Measurements from ENCODE around the gene METTL17.
"Not testable (repeated sequence)": the region's sequence is repeated elsewhere in the genome, so short reads cannot be mapped to it uniquely, and the experiment has no call there.

The METTL17 gene, protein sequence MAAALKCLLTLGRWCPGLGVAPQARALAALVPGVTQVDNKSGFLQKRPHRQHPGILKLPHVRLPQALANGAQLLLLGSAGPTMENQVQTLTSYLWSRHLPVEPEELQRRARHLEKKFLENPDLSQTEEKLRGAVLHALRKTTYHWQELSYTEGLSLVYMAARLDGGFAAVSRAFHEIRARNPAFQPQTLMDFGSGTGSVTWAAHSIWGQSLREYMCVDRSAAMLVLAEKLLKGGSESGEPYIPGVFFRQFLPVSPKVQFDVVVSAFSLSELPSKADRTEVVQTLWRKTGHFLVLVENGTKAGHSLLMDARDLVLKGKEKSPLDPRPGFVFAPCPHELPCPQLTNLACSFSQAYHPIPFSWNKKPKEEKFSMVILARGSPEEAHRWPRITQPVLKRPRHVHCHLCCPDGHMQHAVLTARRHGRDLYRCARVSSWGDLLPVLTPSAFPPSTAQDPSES

DNA sequence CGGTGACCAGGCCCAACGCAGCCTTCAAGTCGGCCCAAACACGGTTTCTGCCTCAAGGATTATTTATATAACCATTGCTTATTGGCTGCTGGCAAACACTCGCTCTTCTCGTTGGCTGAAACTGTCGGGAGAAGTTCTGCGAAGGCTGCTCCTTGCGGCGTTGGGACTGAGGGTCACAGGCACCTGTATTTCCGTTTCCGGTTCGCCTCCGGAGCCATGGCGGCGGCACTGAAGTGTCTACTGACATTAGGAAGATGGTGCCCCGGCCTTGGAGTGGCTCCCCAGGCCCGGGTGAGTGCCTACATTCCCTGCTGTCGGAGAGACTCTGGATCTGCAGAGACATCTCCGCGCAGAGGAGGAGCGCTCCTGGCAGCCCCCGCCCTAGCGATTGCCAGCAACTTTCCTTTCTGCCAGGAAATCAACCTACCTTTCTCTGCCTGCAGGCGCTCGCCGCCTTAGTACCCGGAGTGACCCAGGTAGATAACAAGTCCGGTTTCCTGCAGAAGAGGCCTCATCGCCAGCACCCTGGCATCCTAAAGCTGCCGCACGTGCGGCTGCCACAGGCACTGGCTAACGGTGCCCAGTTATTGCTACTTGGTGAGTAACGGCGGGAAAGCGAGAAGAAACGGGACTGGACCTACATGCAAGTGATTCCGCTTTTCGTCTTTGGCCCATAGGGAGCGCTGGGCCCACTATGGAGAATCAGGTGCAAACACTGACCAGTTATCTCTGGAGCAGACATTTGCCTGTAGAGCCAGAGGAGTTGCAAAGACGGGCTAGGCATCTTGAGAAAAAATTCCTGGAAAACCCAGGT lies at the start of gene METTL17:
TSS of gene METTL17 (plus strand) at position 194 of the 814 bp plus-strand sequence. CDS start at position 217, 23 bp downstream.
- DNase-seq = peak; percentile 90

DNA sequence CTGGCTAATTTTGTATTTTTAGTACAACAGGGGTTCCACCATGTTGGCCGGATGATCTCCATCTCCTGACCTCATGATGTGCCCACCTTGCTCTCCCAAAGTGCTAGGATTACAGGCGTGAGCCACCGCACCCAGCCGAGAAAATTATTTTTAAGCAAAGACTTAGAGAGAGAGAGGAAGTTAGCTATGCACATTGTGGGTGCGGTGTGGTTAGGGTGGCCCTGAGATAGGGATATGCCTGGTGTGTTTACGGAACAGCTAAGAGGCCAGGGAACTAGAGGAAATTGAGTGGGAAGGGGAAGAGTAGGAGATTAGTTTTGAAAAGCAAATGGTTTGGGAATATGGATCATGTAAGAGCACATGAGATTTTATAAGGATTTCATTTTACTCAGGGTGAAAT lies 44.6 kb upstream of the METTL17 start:
- DNase-seq = not testable (repeated sequence)

DNA sequence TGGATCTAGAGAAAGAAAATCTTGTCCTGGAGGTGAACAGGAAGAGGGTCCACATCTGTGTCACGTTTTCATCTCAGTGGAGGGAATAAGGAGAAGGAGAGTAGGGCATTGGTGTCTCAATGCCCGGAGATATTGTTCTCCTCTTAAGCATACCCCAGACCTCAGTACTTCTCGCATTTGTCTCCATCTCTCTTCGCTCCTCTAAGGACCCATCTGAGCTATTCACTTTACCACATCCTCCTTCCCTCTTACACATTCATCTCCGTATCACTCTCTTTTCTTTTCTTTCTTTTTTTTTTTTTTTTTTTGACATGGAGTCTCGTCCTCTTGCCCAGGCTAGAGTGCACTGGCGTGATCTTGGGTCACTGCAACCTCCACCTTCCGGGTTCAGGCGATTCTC lies 43.1 kb upstream of the METTL17 start:
- DNase-seq = not testable (repeated sequence)

DNA sequence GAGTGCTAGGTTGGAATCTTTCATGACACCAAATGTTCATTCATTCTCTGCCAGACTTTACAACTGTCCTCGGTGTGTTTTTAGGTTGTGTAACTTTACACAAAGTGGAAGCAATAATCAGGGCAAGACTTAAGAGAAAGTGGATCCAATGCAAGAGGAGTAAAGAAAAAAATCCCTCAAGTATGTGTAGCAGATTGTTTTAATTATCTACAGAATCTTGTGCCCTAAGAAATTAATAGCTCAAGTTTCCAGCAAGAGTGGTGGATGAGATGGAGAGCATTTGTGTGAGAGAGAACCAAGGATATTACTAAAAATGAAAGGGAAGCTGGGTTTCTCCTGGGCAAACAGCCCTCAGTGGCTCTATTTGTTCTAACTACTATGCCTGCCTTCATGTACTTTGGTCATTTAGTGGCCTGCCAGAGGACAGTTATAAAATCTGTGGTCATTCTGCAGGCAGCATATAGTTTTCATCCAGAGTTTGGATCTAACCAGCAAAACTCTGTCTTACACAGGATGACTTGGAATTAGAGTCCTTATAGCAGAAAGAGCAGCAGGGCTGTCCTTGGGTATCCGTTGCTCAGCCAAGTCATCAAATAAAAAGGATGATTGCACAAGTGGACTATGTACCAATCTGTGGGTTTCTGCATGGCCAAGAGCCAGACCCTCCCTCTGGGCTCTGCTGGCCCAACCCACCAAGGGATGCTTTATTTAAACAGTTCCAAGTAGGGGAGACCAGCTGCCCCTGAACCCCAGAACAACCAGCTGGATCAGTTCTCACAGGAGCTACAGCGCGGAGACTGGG lies 34.8 kb upstream of the METTL17 start, which contains the start of gene RNASE2:
TSS of gene RNASE2 (plus strand) at position 752 of the 802 bp plus-strand sequence. CDS start 285 bp downstream, outside the sequence.
- DNase-seq = not testable (repeated sequence)

DNA sequence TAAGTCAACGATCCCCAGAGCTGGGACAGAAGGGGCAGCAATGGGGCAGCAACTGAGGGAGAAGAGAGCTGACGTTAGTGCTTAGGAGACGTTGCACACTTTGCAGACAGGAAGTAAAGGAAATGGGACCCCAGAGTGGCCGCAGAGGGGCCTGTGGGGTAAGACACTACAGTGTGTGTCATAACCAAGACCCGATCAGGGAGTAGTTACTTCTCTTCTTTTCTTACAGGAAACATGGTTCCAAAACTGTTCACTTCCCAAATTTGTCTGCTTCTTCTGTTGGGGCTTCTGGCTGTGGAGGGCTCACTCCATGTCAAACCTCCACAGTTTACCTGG lies 34.3 kb upstream of the METTL17 start:
- not testable (repeated sequence) for DNase-seq

DNA sequence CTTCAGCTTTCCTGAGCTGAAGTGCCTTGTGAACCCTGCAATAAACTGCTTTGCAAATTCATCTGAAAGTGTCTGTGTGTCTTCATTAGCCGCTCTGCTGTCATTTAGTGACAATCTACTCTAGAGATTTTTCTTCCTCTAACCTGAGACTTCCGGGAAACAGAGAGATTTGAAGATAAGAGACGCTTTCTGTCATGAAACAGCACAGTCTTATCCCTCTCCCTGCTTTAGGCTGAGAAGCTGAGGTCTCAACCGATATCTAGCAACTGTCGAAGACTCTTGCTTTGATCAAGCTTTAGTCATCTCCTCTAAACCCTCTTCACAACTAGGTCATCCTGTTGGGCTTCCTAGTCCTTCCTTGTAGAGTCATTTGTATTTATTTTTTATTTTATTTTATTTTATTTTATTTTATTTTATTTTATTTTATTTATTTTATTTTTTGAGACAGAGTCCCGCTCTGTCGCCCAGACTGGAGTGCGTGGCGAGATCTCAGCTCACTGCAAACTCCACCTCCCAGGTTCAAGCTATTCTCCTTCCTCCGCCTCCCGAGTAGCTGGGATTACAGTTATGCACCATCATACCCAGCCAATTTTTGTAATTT lies 33.3 kb upstream of the METTL17 start:
- DNase-seq = no peak

DNA sequence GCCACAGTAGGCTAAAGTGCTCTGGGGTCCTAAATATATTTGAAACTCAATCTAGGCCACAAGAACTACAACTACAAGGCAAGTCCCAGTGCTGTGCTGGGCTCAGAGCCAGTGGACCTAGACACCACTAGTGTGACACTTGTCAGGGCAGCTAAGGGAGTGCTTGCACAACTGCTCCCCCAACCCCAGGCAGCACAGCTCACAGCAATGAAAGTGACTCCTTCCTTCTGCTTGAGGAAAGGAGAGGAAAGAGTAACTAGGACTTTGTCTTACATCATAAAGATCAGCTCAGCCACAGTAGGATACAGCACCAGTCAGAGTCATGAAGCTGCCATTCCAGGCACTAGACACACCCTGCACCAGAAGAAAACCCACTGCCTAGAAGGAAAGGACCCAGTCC lies 30.8 kb upstream of the METTL17 start:
- not testable (repeated sequence) for DNase-seq

DNA sequence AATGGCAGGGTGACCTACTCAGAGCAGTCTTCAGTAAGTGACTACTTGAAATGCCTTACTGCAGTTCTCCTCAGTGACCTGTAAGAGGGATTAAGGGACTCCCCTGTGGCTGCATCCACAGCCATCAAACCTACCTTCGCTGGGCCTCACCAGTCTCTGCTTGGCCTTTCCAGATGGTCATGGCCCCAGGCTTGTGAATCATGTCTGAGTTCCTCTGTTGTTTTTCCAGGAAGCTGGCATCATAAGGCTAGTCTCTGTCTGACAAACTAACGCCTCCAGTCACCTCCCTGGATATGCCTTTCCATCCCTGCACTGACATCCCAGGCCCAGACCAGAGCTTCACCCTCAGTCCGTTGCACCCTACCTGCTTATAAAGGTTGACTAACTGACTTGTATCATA lies 20.4 kb upstream of the METTL17 start:
- no peak for DNase-seq

DNA sequence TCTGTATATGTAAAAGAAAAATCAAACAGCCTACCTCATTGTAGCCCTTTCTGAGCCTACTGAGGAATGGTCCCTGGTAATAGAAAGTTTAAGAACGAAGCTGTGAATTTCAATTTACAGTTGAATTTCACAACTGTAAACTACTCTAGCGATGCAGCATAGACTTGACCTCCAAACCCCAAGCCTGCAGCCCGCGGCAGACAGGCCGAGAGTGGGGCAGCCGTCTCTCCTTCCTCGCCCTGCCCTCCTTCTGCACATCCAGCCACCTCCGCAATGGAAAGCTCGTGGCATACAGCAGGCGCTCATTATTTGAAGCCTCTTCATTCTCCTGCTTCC lies 19.2 kb upstream of the METTL17 start:
- no peak for DNase-seq

DNA sequence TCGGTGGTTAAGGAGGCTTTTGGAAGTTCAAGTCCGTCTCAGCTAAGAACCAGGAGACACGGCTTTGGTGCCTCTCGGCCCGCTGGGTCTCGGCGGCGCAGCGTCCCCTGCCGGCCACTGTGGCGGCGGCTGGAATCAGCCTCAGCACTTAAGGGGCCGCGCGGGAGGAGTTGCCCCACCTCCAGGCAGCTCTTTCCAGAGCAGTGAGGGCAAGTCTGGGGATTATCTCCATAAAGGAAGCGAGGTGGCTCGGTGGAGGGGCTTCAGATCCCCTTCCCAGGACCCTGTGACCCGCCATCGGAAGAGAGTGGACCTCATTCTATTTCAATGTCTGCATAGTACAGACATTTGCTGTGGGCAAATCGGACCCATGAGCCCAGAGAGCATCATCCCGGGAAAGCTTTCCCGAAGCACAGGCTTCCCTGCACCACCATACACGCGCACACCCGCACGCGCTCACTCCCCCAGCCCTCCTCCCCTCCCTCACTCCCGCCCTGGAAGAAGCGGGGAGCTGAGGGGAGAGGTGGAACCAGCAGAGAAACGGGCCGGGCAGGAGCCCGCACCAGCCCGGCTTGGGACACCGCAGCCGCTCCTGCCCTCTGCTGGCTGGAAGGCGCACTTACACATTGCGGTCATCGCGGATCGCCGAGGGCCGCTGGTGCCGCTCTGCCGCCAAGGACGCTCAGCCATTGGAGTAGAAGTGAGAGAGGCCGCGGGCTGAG lies 18.6 kb upstream of the METTL17 start:
- DNase-seq = peak; percentile 36

DNA sequence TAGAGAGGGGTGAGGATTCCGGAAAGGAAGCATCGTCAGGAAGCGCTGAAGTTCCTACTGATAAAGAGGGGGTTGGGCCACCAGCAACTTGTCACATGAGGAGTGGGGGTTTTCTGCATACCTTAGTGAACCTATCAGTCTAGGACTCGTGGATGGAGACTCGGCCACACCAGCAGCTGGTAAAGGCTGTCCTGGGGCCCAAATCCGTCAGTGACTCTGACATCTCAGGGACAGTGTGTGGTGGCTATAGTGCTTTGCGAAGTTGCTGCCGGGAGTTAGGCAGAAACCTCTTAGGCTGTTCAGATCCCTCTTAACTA lies 18.1 kb upstream of the METTL17 start:
- DNase-seq = no peak

DNA sequence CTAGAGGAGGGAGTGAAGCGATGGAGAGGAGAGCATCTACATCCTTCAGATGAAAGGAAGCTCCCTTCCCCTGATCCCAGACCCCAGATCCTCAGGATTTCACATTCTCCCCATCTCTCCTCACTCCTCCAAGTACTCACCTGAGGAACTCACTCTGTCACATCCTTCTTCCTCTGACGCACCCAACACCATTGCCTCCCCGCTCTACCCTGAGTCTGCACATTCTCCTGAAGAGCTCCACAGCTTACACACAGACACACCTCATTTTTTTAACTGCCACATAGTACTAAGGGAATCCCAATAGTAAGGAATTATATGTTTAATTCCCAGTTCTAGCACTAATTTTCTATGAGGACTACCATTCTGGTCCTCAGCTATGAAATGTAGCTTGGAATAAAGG lies 16.3 kb upstream of the METTL17 start:
- DNase-seq = no peak

DNA sequence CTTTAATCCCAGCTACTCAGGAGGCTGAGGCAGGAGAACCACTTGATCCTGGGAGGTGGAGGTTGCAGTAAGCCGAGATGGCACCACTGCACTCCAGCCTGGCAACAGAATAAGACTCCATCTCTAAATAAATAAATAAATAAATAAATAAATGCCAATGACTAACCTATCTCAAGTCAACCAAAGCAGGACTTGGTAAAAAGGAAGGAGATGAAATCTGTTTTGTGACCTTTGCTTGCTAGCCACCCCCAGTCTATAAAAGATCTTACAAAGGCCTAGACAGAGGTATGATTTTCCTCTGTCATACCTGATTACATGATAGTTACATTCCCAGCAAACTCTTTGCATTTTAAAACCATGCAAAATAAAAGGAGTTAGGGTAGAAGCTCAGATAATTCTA lies 13.5 kb upstream of the METTL17 start:
- DNase-seq = no peak

DNA sequence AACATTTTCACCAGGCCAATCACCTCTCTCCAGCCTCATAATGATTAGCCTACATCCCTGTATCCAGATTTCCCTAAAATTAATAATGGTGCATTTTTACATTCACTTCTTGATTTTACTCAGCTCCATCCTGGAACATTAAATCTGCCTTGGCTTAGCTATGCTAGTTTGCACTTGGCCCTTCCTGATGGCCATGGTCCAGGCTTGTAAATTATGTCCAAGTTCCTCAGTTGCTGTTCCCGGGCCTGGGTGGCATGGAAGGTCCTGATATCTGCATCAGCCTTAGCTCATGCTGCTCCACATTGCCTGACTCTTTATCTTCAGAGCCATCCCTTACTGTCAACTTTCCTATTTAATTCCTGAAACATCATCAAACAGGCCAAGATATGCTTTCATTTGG lies 11.1 kb upstream of the METTL17 start:
- DNase-seq = no peak

DNA sequence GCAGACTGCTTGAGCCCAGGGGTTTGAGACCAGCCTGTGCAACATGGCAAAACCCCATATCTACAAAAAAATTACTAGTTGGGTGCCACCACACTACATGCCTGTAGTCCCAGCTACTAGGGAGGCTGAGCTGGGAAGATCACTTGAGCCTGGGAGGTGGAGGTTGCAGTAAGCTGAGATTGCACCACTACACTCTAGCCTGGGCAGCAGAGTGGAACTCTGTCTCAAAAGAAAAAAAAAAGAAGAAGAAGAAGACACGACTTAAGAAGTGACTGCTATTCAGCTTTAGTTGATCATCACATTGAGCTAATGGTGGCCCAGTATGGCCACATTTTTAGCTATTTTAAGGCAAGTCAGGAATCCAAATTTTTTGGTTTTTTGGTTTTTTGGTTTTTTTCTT lies 8.9 kb upstream of the METTL17 start:
- DNase-seq = no peak

DNA sequence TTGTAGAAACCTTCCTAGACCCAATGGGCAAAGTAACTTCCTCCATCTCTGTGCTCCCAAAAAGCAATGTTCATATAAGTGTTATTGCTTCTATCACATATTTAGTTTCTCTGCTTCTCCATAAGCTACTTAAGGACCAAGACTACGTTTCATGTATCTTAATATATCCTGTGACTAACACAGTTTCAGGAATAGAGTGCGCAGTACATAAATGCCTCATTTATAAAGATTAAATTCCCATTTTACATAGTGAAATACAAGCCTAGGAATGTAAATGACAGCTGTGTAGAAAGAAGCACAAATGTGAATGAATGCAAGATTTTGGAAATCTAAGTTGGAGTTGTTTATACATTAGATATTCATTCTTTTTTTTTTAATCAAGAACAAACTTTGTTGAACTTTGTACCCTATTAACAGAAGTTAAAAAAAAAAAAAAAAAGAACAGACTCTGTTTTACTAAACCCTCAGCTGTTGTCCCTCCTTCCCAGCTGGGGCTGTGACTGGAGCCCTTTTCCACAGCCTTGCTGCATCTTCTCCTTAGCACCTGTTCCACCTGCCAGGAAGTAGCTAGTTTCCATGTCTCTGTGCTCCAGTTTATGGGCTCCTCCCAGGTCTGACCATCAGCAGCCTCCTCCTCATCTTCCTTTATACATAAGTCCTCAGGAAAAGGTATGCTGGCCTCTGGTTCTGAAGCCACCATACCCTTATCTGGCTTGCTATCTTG lies 7.0 kb upstream of the METTL17 start:
- no peak for DNase-seq

DNA sequence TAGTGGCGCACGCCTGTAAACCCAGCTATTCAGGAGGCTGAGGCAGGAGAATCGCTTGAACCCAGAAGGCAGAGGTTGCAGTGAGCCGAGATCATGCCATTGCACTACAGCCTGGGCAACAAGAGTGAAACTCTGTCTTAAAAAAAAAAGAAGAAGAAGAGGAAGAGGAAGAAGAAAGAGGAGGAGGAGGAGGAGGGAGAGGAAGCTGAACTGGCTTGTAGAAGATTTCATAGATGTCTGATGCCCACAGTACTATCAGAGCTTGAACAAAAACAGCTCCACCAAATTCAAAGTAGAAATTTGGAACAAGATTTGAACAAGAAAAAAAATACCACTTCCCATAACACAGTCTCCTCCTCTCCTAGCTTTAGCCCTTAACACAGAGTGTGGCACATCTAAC lies 4.1 kb upstream of the METTL17 start:
- DNase-seq = not testable (repeated sequence)

DNA sequence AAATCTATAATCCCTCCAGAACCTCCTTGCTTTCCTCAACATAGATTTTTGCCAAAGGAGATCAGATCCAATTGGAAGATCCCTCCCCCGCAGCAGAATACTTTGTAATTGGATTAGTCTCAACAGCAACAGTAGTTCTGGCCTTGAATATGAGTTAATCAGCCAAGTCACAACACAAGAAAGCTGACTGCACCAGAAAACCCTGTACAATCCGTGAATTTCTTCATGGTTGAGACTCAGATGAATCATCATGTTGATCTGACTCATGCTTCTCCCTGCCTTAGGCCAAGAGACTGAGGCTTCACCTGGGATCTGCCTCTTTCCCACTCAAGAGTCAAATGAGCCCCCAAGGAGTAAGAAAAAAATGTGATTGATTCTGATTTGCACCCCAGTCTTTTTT lies 3.0 kb upstream of the METTL17 start:
- DNase-seq = no peak

DNA sequence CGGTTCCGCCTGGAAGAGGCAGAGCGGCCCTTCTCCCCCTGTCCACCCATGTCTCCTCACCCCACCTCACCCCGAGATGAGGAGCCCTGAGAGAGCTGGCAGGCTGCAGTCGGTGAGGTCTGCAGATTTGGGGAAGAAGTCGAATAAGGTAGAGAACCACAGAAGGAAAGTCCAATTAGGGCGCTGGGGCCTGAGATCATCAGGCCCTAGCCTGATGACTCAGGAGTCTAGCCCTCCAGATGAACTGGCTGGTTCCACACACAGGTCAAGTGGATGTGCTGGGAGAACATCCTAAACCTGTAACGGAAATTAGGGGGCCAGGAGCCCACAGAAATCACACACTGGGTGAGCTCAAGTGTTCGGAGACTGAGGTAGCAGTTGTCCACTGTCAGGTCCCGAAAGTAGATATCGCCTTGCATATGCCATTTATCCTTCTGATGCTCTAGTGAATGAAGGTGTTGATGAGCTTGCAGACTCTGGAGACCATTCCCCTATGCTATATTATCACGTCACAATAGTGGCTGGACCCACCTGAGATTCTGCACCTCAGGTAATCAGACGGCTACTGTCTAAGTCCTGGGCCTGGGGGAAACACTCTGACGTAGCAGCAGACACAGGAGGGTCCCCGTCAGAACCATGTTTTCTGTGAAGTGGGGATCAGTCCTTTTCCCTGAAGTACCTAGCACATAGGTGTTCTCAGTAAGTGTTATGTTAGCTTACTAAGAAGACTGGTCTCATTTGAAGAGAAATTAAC lies 886 bp upstream of the METTL17 start:
- DNase-seq = no peak

DNA sequence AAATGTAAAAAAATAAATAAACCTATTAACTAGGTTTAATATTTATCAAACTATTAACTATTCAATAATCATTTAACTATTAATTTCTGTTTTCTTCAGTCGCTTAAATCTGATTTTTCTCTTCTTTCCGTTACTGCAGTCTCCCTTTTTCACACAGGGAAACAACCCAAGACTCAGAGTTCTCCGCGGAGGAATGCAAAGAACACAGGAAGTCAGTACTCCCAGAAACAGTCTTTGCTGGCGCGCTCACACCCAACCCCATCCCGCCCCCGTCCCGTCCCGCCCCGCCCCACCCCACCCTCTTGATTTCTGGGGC lies 351 bp upstream of the METTL17 start:
- no peak for DNase-seq

DNA sequence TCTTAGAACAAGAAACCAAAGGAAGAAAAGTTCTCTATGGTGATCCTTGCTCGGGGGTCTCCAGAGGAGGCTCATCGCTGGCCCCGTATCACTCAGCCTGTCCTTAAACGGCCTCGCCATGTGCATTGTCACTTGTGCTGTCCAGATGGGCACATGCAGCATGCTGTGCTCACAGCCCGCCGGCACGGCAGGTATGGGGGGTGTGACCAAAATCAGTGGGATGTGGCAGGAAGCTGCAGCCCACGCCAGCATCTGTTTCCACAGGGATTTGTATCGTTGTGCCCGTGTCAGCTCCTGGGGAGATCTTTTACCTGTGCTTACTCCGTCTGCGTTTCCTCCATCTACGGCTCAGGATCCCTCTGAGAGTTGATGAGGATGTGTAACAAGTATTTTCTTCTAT lies 6.7 kb downstream of the METTL17 start:
- DNase-seq = no peak
